Adrenal gland (tissue), 12 donors: Measurements from ENCODE around the gene LMBRD1. TPM values are rescaled to one million over a fixed set of nuclear protein-coding genes. Genes with fewer than 3 reads are reported as not detected.

Source experiments
- DNase-seq, 7 donors: peaks; one replicate each; pipeline ENCODE4 v3.0.0-alpha.2; 2019 to 2020
- H3K27ac ChIP-seq, 5 donors: fragments of 200-600 bp; sonication (generic) in 4 of 5; 1 replicate in 3 of 5; 2 replicates in 2 of 5; pipeline versions ENCODE4 v1.5.1 to v1.8.0; 2016 to 2020; ENCODE audit warnings: mild to moderate bottlenecking in 1 of 5
- H3K27me3 ChIP-seq: fragments of 200-600 bp; 2 replicates; pipeline ENCODE4 v1.8.0; 2021
- H3K36me3 ChIP-seq, 2 donors: fragments of 200-600 bp; replicated peaks in 1 of 2; 1 replicate in 1 of 2; 2 replicates in 1 of 2; pipeline versions ENCODE4 v1.5.1 to v1.8.0; 2018 to 2022
- H3K4me1 ChIP-seq, 2 donors: fragments of 200-600 bp; replicated peaks in 1 of 2; 1 replicate in 1 of 2; 2 replicates in 1 of 2; pipeline versions ENCODE4 v1.5.1 to v1.8.0; 2018 to 2021
- H3K4me3 ChIP-seq, 4 donors: fragments of 200-600 bp; sonication (generic) in 3 of 4; one replicate each; pipeline ENCODE4 v1.5.1; 2016 to 2018
- H3K9me3 ChIP-seq, 3 donors: fragments of 200-600 bp; sonication (generic) in 1 of 3; replicated peaks in 1 of 3; 1 replicate in 2 of 3; 2 replicates in 1 of 3; pipeline versions ENCODE4 v1.5.1 to v1.8.0; 2016 to 2021
- CTCF ChIP-seq, 6 experiments: fragments of 450-650 bp in 4 of 6; fragments of 200-600 bp in 2 of 6; sonication (generic) in 1 of 6; IDR thresholded peaks; 1 replicate in 5 of 6; 2 replicates in 1 of 6; pipeline versions ENCODE4 v1.5.1 to v1.8.0; 2016 to 2021; ENCODE audit warnings: antibody characterized with exemption in 6 of 6, mild to moderate bottlenecking in 2 of 6, moderate library complexity in 1 of 6
- POLR2A ChIP-seq, 2 donors: fragments of 450-650 bp; IDR thresholded peaks; one replicate each; pipeline ENCODE4 v1.6.1; 2017; ENCODE audit warnings: antibody characterized with exemption in 2 of 2, mild to moderate bottlenecking in 2 of 2, moderate library complexity in 1 of 2
- WGBS, 4 donors: extraction: QIAGEN DNeasy Blood & Tissue Kit in 2 of 4; methylation state at CpG; one replicate each; pipeline versions ENCODE4 v1.1.5 to v1.1.7; 2013 to 2017; 5-methylcytosine and 5-hydroxymethylcytosine counted together
- intact Hi-C, 2 donors: fragments of 100-400 bp; cut with DNase I; formaldehyde crosslinking; loops; one replicate each; pipeline versions ENCODE4 v1.14.1 to v1.15.0; 2022 to 2023
- polyA plus RNA-seq, 3 donors: library from polyadenylated mRNA; stranded (reverse); fragments of 200-250 nt in 2 of 3; fragments of 350-450 nt in 1 of 3; fragmentation: Illumina TruSeq in 1 of 3; extraction: RNeasy Lipid Tissue Mini Kit (QIAGEN cat#74804) in 1 of 3; gene quantifications; one replicate each; pipeline ENCODE4 v1.2.3, GENCODE V29; 2013 to 2014
- total RNA-seq, 9 donors: library from RNA; depleted of rRNA in 4 of 9; stranded (reverse); fragments of >200 nt in 4 of 9; fragments of 120-200 nt in 1 of 9; fragmentation: NEBNext Ultra II Directional in 1 of 9; extraction: Animal tissue kit (Norgen Biotek cat#: 25700) in 1 of 9; gene quantifications; one replicate each; pipeline versions ENCODE4 v1.1.0 to v1.2.4, GENCODE V29; 2013 to 2023
- donor health status: healthy with polysubstance abuse.
- donor health status: Bipolar disorder and iron deficiency.
- donor health status: DM: yes; HTN: yes; CAD: no.
- donor health status: DM: no; HTN: no; CAD: no.
- donor health status: DM: no; HTN: no; CAD: no.
- donor health status: DM: yes; HTN: yes; CAD: no.

Gene LMBRD1
- total and polyA plus RNA-seq, 12 donors, result 22.1 to 141 (median 103) TPM

GRCh38 chr6:69841862-69842261 lies 45.1 kb upstream of the LMBRD1 start:
- DNase-seq, result no peak
- Histone ChIP-seq H3K4me1 (no peaks in the 10 kb centered on the region), H3K9me3 (no peaks in the 10 kb centered on the region), H3K4me3 (no peak overlapping the region), H3K36me3 (no peaks in the 10 kb centered on the region), H3K27ac (no peak overlapping the region), H3K27me3 (no peaks in the 10 kb centered on the region)
- intact Hi-C loops, result no loop called here
- 63 to 88% (median 72%) methylated on average over 1 of the region's 1 CpG for WGBS, 4 donors
- TF ChIP-seq CTCF (IDR thresholded peaks at IDR 0.05), result no peak
- TF ChIP-seq POLR2A (IDR thresholded peaks at IDR 0.05), result no peak

- Histone ChIP-seq H3K4me1 (peaks cover 0 to 4% of the 10 kb centered on the region in 2 donors), H3K4me3 (no peak overlapping the region), H3K9me3 (no peaks in the 10 kb centered on the region), H3K27me3 (no peaks in the 10 kb centered on the region), H3K36me3 (no peaks in the 10 kb centered on the region), H3K27ac (no peak overlapping the region)
- peak in 5 of 7 donors; percentile 14 to 50 (median 22) for DNase-seq
- 3 to 5% (median 4%) methylated on average over 5 of the region's 5 CpGs for WGBS, 4 donors
- intact Hi-C loops, result loop anchor here in 1 of 2 donors (10.0 kb wide), 1 partner anchor 269 kb away; no protein-coding TSS in a partner anchor
- TF ChIP-seq CTCF (IDR thresholded peaks at IDR 0.05), result peak; percentile 47 to 82 (median 69)
- TF ChIP-seq POLR2A (IDR thresholded peaks at IDR 0.05), result no peak
Observed at GRCh38 chr6:69835414-69836179, 38.8 kb upstream of the LMBRD1 start.

- Histone ChIP-seq H3K36me3 (no peaks in the 10 kb centered on the region), H3K27ac (no peak overlapping the region), H3K9me3 (no peaks in the 10 kb centered on the region), H3K27me3 (no peaks in the 10 kb centered on the region), H3K4me1 (peaks cover 0 to 4% of the 10 kb centered on the region in 2 donors), H3K4me3 (no peak overlapping the region)
- TF ChIP-seq CTCF (IDR thresholded peaks at IDR 0.05), result no peak
- no peak for TF ChIP-seq POLR2A (IDR thresholded peaks at IDR 0.05)
- intact Hi-C loops, result loop anchor here in 1 of 2 donors (10.0 kb wide), 1 partner anchor 272 kb away; no protein-coding TSS in a partner anchor
- DNase-seq, result no peak
Observed at GRCh38 chr6:69832558-69832957, 35.7 kb upstream of the LMBRD1 start.

GRCh38 chr6:69827276-69827893 lies 30.6 kb upstream of the LMBRD1 start:
- intact Hi-C loops, result no loop called here
- H3K27ac ChIP-seq, result no peak overlapping the region

More at GRCh38 chr6:69827276-69827893, 30.6 kb upstream of the LMBRD1 start:
- Histone ChIP-seq H3K9me3 (no peaks in the 10 kb centered on the region), H3K4me3 (no peak overlapping the region), H3K36me3 (no peaks in the 10 kb centered on the region), H3K27me3 (no peaks in the 10 kb centered on the region), H3K4me1 (no peaks in the 10 kb centered on the region)
- no peak for TF ChIP-seq POLR2A (IDR thresholded peaks at IDR 0.05)
- no peak for TF ChIP-seq CTCF (IDR thresholded peaks at IDR 0.05)
- no peak for DNase-seq
- 32 to 81% (median 49%) methylated on average over 2 of the region's 2 CpGs for WGBS, 4 donors
